ENCODE measurements around the gene JUP.

The JUP gene

DNA sequence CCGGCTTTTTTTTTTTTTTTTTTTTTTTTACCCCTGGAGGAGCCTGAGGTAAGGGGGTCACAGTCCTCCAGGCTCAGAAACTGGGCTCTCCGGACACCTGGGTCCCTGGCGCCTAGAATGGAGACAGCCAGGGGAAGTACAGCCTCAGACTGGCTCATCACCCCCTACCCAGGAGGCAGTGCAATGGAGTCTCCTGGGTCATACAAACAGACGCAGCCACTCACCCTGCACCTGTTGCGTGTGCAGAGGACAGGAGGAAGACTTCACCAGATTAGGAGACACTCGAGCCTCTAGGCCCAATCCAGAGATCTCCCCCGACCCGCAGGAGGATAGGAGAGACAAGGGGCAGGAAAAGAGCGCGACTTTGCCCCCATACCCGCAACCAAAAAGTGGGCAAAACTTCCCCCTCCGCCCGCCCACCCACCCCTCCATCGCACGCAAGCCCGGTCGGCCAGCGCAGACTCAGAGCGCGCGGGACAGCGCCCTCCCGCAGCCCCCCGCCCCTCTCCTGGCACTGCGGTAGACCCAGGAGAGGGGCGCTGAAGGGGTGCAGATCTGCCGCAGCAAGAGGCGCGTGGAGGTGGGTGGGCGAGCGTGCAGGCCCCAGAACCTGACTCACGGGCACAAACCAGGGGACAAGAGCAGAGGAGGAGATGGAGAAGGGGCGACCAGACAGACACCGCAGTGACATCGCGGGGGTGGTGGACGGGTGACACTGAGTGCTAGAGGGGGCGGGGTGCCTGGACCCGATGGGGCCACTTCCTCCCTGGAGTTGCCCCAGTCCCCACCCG is 53.0 kb downstream of the JUP start:
- TF ChIP-seq FOXP2 (optimal IDR thresholded peaks at IDR 0.05; ENCODE audit: borderline replicate concordance, extremely low read depth, extremely low read length, insufficient read depth) (no peak), POLR2AphosphoS5 (IDR thresholded peaks at IDR 0.05; ENCODE audit: low read depth, low read length) (no peak), SIN3A (IDR thresholded peaks at IDR 0.05; ENCODE audit: borderline replicate concordance, insufficient read depth, low read length) (no peak), TAF1 (IDR thresholded peaks at IDR 0.05; ENCODE audit: borderline replicate concordance, insufficient read depth, low read length) (no peak)
- TF ChIP-seq, protein P1, sequence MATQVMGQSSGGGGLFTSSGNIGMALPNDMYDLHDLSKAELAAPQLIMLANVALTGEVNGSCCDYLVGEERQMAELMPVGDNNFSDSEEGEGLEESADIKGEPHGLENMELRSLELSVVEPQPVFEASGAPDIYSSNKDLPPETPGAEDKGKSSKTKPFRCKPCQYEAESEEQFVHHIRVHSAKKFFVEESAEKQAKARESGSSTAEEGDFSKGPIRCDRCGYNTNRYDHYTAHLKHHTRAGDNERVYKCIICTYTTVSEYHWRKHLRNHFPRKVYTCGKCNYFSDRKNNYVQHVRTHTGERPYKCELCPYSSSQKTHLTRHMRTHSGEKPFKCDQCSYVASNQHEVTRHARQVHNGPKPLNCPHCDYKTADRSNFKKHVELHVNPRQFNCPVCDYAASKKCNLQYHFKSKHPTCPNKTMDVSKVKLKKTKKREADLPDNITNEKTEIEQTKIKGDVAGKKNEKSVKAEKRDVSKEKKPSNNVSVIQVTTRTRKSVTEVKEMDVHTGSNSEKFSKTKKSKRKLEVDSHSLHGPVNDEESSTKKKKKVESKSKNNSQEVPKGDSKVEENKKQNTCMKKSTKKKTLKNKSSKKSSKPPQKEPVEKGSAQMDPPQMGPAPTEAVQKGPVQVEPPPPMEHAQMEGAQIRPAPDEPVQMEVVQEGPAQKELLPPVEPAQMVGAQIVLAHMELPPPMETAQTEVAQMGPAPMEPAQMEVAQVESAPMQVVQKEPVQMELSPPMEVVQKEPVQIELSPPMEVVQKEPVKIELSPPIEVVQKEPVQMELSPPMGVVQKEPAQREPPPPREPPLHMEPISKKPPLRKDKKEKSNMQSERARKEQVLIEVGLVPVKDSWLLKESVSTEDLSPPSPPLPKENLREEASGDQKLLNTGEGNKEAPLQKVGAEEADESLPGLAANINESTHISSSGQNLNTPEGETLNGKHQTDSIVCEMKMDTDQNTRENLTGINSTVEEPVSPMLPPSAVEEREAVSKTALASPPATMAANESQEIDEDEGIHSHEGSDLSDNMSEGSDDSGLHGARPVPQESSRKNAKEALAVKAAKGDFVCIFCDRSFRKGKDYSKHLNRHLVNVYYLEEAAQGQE (IDR thresholded peaks at IDR 0.05; ENCODE audit: insufficient read depth in 1 of 2, low read depth in 2 of 2, low read length in 2 of 2), result no peak

- TF ChIP-seq TAF1 (IDR thresholded peaks at IDR 0.05; ENCODE audit: borderline replicate concordance, insufficient read depth, low read length) (no peak), FOXP2 (optimal IDR thresholded peaks at IDR 0.05; ENCODE audit: borderline replicate concordance, extremely low read depth, extremely low read length, insufficient read depth) (no peak), POLR2AphosphoS5 (IDR thresholded peaks at IDR 0.05; ENCODE audit: low read depth, low read length) (no peak), SIN3A (IDR thresholded peaks at IDR 0.05; ENCODE audit: borderline replicate concordance, insufficient read depth, low read length) (no peak)
- TF ChIP-seq, protein P1 (IDR thresholded peaks at IDR 0.05; ENCODE audit: insufficient read depth in 1 of 2, low read depth in 2 of 2, low read length in 2 of 2), result no peak
Observed at GRCh38 chr17:41731836-41732235, 54.7 kb downstream of the JUP start.

- TF ChIP-seq TAF1 (IDR thresholded peaks at IDR 0.05; ENCODE audit: borderline replicate concordance, insufficient read depth, low read length), result no peak
- TF ChIP-seq, protein P1 (IDR thresholded peaks at IDR 0.05; ENCODE audit: insufficient read depth in 1 of 2, low read depth in 2 of 2, low read length in 2 of 2), result no peak
- TF ChIP-seq FOXP2 (optimal IDR thresholded peaks at IDR 0.05; ENCODE audit: borderline replicate concordance, extremely low read depth, extremely low read length, insufficient read depth), result no peak
- no peak for TF ChIP-seq SIN3A (IDR thresholded peaks at IDR 0.05; ENCODE audit: borderline replicate concordance, insufficient read depth, low read length)
- TF ChIP-seq POLR2AphosphoS5 (IDR thresholded peaks at IDR 0.05; ENCODE audit: low read depth, low read length), result no peak
Observed at GRCh38 chr17:41730479-41730878, 56.0 kb downstream of the JUP start.

- no peak for TF ChIP-seq POLR2AphosphoS5 (IDR thresholded peaks at IDR 0.05; ENCODE audit: low read depth, low read length)
- TF ChIP-seq, protein P1 (IDR thresholded peaks at IDR 0.05; ENCODE audit: insufficient read depth in 1 of 2, low read depth in 2 of 2, low read length in 2 of 2), result no peak
- no peak for TF ChIP-seq FOXP2 (optimal IDR thresholded peaks at IDR 0.05; ENCODE audit: borderline replicate concordance, extremely low read depth, extremely low read length, insufficient read depth)
- TF ChIP-seq SIN3A (IDR thresholded peaks at IDR 0.05; ENCODE audit: borderline replicate concordance, insufficient read depth, low read length), result no peak
- no peak for TF ChIP-seq TAF1 (IDR thresholded peaks at IDR 0.05; ENCODE audit: borderline replicate concordance, insufficient read depth, low read length)
Observed at GRCh38 chr17:41728056-41728455, 58.5 kb downstream of the JUP start.

Measured in PFSK-1 (cell line).